Fibroblast of lung (primary cell): ENCODE measurements around the gene JAKMIP1. TPM values are rescaled to one million over a fixed set of nuclear protein-coding genes. Genes with fewer than 3 reads are reported as not detected.

Source experiments
- DNase-seq, 2 donors: peaks; one replicate each; pipeline versions ENCODE4 v3.0.0 to v3.0.0-alpha.2; 2010; ENCODE audit warnings: low read depth in 2 of 2
- H2AFZ ChIP-seq: 2 replicates; pipeline ENCODE4 v1.5.1; 2012; ENCODE audit warnings: low read length, control low read depth, inconsistent platforms
- H3K27ac ChIP-seq: 2 replicates; pipeline ENCODE4 v1.5.1; 2011; ENCODE audit warnings: low read length, control low read depth; ENCODE audit not compliant: insufficient read depth
- H3K27me3 ChIP-seq: 2 replicates; pipeline ENCODE4 v1.5.1; 2011; ENCODE audit warnings: mild to moderate bottlenecking, low read length; ENCODE audit not compliant: control insufficient read depth, insufficient read depth
- H3K36me3 ChIP-seq: 2 replicates; pipeline ENCODE4 v1.5.1; 2011; ENCODE audit warnings: low read length; ENCODE audit not compliant: control insufficient read depth, insufficient read depth
- H3K4me1 ChIP-seq: 2 replicates; pipeline ENCODE4 v1.5.1; 2011; ENCODE audit warnings: low read length; ENCODE audit not compliant: control insufficient read depth, insufficient read depth; ENCODE audit errors: extremely low read depth
- H3K4me2 ChIP-seq: 2 replicates; pipeline ENCODE4 v1.5.1; 2011; ENCODE audit warnings: low read length, control low read depth; ENCODE audit not compliant: insufficient read depth; ENCODE audit errors: extremely low read depth
- H3K4me3 ChIP-seq, 4 experiments: fragments of 200-600 bp in 1 of 4; sonication (generic) in 1 of 4; replicated peaks in 1 of 4; 2 replicates each; pipeline ENCODE4 v1.5.1; 2011 to 2016; ENCODE audit warnings: low read length in 4 of 4, low read depth in 3 of 4, mild to moderate bottlenecking in 3 of 4, control low read depth in 2 of 4, inconsistent platforms in 1 of 4, mixed read lengths in 1 of 4; ENCODE audit not compliant: insufficient read depth in 1 of 4; ENCODE audit errors: control extremely low read depth in 1 of 4
- H3K79me2 ChIP-seq: 2 replicates; pipeline ENCODE4 v1.5.1; 2012; ENCODE audit warnings: mild to moderate bottlenecking, low read length, inconsistent platforms; ENCODE audit not compliant: control insufficient read depth, insufficient read depth
- H3K9ac ChIP-seq: 2 replicates; pipeline ENCODE4 v1.5.1; 2011; ENCODE audit warnings: mild to moderate bottlenecking, low read length, control low read depth; ENCODE audit not compliant: insufficient read depth
- H3K9me3 ChIP-seq: 2 replicates; pipeline ENCODE4 v1.5.1; 2012; ENCODE audit warnings: low read depth, low read length; ENCODE audit not compliant: control insufficient read depth, insufficient read depth
- H4K20me1 ChIP-seq: 2 replicates; pipeline ENCODE4 v1.5.1; 2011; ENCODE audit warnings: low read length; ENCODE audit not compliant: control insufficient read depth, insufficient read depth; ENCODE audit errors: extremely low read depth
- CTCF ChIP-seq, 2 donors: IDR thresholded peaks in 1 of 2; conservative IDR thresholded peaks in 1 of 2; 1 replicate in 1 of 2; 2 replicates in 1 of 2; pipeline ENCODE4 v1.5.1; 2011 to 2012; ENCODE audit warnings: low read length in 2 of 2, control low read depth in 1 of 2, inconsistent platforms in 1 of 2, low read depth in 1 of 2, mild to moderate bottlenecking in 1 of 2
- EZH2 ChIP-seq: IDR thresholded peaks from 2 replicates; pipeline ENCODE4 v1.5.1; 2012; ENCODE audit warnings: low read length, control low read depth, mild to moderate bottlenecking; ENCODE audit errors: missing control alignments
- polyA minus RNA-seq: library from RNA; depleted of rRNA, polyadenylated mRNA; stranded (reverse); fragments of >200 nt; gene quantifications from 2 replicates; pipeline ENCODE4 v1.2.3, GENCODE V29; 2011; ENCODE audit warnings: low replicate concordance
- polyA plus RNA-seq, 2 donors: library from polyadenylated mRNA; depleted of rRNA in 1 of 2; stranded (reverse) in 1 of 2; unstranded in 1 of 2; fragments of >200 nt; gene quantifications; 2 replicates each; pipeline ENCODE4 v1.2.1, GENCODE V29; 2011 to 2012; ENCODE audit warnings: missing spikeins in 1 of 2
- total RNA-seq: library from RNA; depleted of rRNA; stranded (reverse); fragments of >200 nt; gene quantifications from 2 replicates; pipeline ENCODE4 v1.2.1, GENCODE V29; 2014

The JAKMIP1 gene
- total RNA-seq (not detected in 2 replicates), polyA plus RNA-seq (not detected in 2 replicates), polyA minus RNA-seq (not detected in 2 replicates)
- polyA plus RNA-seq (2012) = not detected in 2 replicates

- H4K20me1 ChIP-seq = no peaks in the 10 kb centered on the region
- no peaks in the 10 kb centered on the region for H3K9me3 ChIP-seq
- H3K4me3 ChIP-seq = peak within 1 kb of the TSS in 1 of 4 experiments; percentile 36
- H3K79me2 ChIP-seq = no peaks in the 10 kb centered on the region
- no peak within 1 kb of the TSS for H3K27ac ChIP-seq
- no peak within 1 kb of the TSS for H3K9ac ChIP-seq
- no peaks in the 10 kb centered on the region for H3K4me1 ChIP-seq
- H3K4me2 ChIP-seq = peak within 1 kb of the TSS; percentile 80
- peaks cover 7% of the 10 kb centered on the region for H3K27me3 ChIP-seq
- no peaks in the 10 kb centered on the region for H3K36me3 ChIP-seq
- no peak within 1 kb of the TSS for H2AFZ ChIP-seq
- peak; percentile 54 to 65 for DNase-seq
- TF ChIP-seq CTCF (conservative IDR thresholded peaks at IDR 0.05 in 1 of 2, IDR thresholded peaks at IDR 0.05 in 1 of 2; ENCODE audit: low read depth in 1 of 2, low read length in 2 of 2) (no peak), EZH2 (no peak)
Measured at GRCh38 chr4:6200011-6200921, at the start of gene JAKMIP1. Gene JAKMIP1, minus strand, starts transcription at chr4:6200549. Its CDS starts 87,699 bp downstream, at chr4:6112850.

- H3K4me1 ChIP-seq = no peaks in the 10 kb centered on the region
- no peaks in the 10 kb centered on the region for H3K9me3 ChIP-seq
- H3K79me2 ChIP-seq = no peaks in the 10 kb centered on the region
- DNase-seq = no peak
- H4K20me1 ChIP-seq = no peaks in the 10 kb centered on the region
- no peaks in the 10 kb centered on the region for H3K27me3 ChIP-seq
- H3K9ac ChIP-seq = no peak overlapping the region
- TF ChIP-seq CTCF (conservative IDR thresholded peaks at IDR 0.05 in 1 of 2, IDR thresholded peaks at IDR 0.05 in 1 of 2; ENCODE audit: low read depth in 1 of 2, low read length in 2 of 2) (no peak), EZH2 (no peak)
- H2AFZ ChIP-seq = no peak overlapping the region
- no peak overlapping the region for H3K4me3 ChIP-seq
- no peak overlapping the region for H3K27ac ChIP-seq
- H3K36me3 ChIP-seq = no peaks in the 10 kb centered on the region
- no peak overlapping the region for H3K4me2 ChIP-seq
Measured at GRCh38 chr4:6248394-6248793, 48.0 kb upstream of the JAKMIP1 start.

- Histone ChIP-seq H3K9ac (no peak overlapping the region), H3K4me1 (no peaks in the 10 kb centered on the region), H2AFZ (no peak overlapping the region), H3K79me2 (no peaks in the 10 kb centered on the region), H3K9me3 (no peaks in the 10 kb centered on the region), H3K4me2 (no peak overlapping the region), H3K27ac (no peak overlapping the region), H3K4me3 (no peak overlapping the region), H3K36me3 (no peaks in the 10 kb centered on the region), H4K20me1 (no peaks in the 10 kb centered on the region), H3K27me3 (no peaks in the 10 kb centered on the region)
- DNase-seq = no peak
- TF ChIP-seq EZH2 (no peak), CTCF (conservative IDR thresholded peaks at IDR 0.05 in 1 of 2, IDR thresholded peaks at IDR 0.05 in 1 of 2; ENCODE audit: low read depth in 1 of 2, low read length in 2 of 2) (no peak)
Measured at GRCh38 chr4:6246170-6246634, 45.9 kb upstream of the JAKMIP1 start.
